Activated effector memory CD4-positive, alpha-beta T cell treated with anti-CD3 and anti-CD28 coated beads, Interleukin-2, amount 50 U/mL, for 16 hours (primary cell): ENCODE measurements around the gene TBKBP1.
"Not testable (repeated sequence)": the region's sequence is repeated elsewhere in the genome, so short reads cannot be mapped to it uniquely, and the experiment has no call there.

Source experiments
- DNase-seq: peaks from one replicate; pipeline ENCODE4 v3.0.0-alpha.2; 2020

Gene TBKBP1

DNA sequence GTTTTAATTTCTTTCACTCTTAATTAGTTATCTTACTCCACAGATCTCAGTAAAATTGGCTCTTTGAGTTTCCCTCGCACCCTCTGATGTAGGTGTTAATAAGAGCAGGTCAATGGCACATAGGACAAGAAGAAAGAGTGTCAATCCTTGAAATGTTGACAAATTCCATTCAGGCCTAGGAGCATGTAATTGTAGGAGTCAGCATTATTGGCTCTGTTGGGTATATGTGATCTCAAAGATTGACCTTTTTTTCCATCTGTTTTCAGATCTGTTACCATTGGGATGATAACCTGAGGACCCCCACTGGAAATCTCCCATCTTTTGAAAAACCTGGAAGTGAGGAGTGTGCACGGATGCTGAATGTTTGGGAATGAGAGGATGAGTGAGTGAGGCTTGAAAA lies 11.8 kb upstream of the TBKBP1 start:
- no peak for DNase-seq

DNA sequence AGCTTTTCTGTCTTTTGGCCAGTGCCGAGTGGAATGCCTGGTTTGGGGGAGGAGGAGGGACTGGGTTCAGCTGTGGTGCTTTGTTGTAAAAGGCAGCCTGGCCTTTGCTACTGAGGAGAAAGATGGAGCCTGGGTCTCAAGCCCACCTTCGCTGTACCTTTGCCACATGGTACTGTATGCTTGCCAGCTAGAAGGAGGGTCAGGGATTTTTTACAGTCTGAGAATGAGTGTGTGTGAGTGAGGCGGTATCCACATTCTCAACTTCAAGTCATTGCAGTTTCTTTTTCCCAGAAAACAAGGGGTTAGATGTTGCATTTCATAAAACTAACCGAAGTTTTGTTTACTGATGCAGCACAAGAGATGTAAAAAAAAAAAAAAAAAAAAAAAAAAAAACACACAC lies 11.2 kb upstream of the TBKBP1 start:
- DNase-seq = not testable (repeated sequence)

DNA sequence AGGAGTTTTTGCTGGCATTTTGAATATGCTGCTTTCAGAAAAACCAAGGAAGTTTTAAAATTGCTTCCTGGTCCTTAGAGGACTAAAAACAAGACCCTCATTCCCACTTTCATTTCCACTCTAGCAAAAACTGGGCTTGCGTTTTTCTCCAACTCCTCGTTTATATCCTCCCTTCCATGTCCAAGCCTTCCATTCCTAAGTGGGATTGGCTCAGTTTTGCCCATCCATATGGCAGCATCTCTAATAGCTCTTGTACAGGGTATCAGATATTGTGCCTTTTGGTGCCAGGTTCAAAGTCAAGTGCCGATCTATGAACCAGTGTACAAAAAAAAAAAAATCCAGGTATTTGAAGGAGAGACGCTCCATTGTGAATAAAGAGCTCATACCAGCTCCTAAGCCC lies 9.9 kb upstream of the TBKBP1 start:
- no peak for DNase-seq

DNA sequence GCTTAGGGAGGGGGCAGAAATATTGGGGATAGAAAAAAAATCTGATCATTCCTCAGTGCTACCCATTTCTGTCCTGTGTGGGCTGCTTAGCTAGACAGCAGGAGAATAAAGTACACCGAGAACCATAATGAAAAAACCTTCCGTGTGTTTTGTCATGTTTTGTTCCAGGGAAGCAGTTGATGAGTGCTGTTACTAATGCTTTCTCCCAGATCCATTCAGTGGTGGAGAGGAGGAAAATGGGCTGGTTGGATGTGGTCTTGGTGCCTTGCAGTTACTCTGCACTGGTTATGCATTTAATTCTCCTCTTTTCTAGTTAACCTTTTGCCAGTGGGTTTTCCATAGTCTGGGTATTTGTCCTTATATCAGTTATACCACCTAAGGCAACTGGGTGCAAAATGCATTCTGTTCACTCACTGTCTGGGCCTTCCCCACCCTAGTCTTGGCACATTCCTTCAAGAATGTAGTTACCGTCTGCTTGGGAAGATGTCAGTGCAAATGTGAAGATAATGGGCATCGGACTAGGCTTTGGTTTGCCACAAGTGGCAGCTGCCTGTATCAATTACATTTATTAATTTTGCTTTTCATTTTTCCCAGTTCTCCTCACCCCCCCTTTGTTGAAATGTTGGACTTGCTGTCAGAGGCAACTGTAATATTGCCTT lies 9.3 kb upstream of the TBKBP1 start:
- DNase-seq = no peak

DNA sequence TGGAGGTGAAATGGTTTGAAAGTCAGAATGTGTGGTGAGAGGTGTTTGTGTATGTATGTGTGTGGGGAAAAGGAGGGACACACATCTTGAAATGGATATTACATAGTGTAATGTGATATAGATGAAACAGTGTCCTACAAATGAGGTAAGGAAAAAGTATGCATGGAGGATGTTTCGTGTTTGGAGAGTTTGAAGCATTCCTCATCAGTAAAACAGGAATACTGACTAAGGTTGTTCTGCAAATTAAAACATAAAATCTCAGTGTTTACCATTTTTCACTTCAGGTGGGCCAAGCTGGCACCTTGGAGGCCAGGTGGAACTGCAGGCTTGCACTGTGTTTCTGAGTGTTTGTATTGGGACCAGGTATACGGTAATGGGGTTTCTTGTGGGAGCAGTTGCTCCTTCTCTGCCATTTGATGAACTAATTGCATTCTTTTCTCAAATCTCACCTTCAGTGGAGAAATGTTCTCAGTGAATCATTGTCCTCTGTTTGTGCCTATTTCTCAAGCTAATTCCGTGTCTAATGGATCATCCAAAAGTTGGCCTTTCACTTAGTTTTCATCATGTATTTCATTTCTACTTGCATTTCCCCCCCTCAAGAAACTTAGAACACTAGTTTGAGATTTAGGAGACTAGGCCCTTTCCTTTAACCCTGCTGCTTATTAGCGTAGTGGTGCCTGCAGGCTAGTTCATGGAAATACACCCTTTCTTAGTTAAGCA lies 8.2 kb upstream of the TBKBP1 start:
- DNase-seq = no peak

DNA sequence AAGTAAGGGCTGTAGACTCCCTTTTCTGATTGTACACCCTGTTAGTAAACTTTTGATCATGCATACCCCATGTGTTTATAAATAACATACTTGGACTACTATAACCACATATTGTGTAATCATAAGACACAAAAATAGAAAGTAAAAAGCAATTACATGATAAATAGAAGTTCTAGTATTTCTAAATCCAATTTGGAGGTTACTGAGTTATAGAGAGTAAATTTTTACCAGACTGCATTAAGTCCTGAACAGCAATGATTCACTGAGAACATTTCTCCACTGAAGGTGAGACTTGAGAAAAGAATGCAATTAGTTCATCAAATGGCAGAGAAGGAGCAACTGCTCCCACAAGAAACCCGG lies 7.7 kb upstream of the TBKBP1 start:
- no peak for DNase-seq

DNA sequence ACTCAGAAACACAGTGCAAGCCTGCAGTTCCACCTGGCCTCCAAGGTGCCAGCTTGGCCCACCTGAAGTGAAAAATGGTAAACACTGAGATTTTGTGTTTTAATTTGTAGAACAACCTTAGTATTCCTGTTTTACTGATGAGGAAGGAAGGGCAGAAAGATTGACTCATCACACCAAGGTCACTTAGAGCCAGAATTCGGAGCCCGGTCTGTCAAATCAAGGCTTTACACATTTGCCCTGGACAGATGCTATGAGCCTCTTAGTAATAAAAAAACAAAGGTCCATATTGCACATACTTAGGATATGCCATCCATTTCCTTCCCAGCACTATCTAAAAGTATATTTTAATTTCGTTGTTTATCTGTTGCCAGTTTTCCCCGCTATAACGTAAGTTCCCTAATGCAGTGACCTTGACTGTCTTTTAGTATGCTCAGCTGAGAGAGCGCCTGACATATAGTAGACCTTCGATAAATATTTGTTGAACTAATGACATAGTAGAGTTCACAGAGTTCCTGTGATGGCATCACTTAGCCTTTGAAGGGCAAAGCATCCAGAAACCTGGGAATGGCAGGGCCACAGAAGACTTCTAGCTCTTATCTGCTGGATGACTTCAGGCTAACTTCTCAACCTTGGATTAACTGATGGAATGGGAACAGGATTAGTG lies 7.2 kb upstream of the TBKBP1 start:
- peak; percentile 10 for DNase-seq

DNA sequence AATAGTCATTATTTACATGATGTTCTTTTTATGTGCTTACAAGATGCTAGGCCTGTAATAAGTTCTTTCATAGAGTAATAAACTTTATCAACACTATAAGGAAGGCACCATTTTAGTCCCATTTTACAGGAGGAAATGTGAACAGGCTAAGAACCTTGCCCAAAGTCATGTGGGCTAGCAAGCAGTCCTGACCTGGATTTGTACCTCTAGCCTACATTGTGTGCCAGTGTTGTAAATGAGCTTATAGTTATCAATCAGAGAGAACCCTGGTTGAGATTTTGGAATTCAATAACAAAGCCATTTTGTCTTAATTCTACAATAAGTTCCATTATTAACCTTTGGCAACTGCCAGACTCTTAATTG lies 6.7 kb upstream of the TBKBP1 start:
- DNase-seq = no peak

DNA sequence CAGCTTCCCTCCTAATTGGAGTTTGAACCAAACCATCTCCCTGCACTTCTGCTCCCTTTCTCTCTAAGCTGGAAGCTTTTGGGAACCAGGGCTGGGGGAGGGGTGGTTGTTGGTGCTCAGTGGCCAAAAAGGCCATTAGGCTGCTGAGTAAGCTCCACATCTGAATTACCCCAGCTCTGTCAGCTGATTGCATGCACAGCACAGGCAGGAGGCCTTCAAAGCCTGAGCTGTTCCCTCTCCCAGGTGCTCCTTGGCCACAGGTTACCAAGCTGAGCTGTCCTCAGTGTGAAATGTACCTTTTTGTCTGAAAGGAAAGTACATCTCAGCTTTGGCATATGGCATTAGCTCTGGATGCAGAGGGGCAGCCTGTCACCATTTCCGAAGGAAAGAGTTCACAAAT lies 6.2 kb upstream of the TBKBP1 start:
- DNase-seq = peak; percentile 41

DNA sequence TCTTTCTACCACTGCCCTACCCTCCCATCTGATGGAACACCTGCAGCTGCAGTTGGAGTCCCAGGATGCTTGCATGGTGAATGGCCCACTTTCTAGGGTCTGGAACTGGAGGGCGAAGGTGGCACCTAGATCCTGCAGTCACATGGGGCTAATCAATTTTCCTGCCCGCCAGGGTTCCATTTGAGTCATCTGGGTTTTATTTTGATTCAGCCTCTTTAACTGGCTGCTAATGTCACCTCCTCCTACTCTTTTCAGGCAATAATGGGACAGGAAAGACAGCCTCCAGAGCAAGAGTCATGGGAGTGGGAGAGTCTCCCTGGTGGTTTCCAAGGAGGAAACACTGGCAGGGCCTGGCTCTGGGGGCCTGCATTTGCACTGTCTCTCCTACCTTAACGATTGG lies 3.8 kb upstream of the TBKBP1 start:
- peak; percentile 53 for DNase-seq

DNA sequence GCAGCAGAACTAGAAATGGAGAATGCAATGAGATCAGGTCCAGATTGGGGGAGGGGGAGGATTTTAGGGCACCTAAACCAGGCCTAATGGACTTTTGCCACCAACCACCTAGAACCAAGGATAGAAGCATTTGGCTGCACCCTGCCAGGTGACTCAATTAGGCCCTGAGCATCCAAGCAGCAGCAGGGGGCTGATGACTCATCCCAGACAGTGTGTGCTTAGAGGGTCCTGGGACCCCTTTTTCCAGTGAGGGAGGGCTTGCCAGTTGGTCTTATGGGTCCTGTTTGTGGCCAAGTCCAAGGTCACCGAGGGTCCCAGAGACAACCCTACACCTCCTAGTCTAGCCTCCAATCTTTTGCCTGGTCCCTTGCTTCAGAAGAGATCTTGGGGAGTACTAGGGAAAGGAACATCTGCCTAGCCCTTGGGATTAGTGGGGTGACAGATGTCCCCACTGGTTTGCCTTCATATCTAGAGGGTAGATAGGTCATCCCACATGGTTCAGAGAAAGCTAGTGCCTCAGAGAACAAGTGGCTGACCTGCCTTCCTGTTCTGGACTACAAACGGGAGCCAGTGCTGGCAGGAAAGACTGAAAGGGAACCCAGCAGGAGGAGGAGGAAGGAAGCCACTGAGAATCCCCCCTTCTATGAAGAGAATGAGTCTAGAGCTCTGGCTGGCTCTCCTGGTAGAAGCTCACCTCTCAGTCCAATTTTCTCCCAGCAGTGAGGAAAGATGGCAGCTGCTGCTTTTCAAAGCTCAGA lies 1.6 kb upstream of the TBKBP1 start:
- peak; percentile 55 for DNase-seq

DNA sequence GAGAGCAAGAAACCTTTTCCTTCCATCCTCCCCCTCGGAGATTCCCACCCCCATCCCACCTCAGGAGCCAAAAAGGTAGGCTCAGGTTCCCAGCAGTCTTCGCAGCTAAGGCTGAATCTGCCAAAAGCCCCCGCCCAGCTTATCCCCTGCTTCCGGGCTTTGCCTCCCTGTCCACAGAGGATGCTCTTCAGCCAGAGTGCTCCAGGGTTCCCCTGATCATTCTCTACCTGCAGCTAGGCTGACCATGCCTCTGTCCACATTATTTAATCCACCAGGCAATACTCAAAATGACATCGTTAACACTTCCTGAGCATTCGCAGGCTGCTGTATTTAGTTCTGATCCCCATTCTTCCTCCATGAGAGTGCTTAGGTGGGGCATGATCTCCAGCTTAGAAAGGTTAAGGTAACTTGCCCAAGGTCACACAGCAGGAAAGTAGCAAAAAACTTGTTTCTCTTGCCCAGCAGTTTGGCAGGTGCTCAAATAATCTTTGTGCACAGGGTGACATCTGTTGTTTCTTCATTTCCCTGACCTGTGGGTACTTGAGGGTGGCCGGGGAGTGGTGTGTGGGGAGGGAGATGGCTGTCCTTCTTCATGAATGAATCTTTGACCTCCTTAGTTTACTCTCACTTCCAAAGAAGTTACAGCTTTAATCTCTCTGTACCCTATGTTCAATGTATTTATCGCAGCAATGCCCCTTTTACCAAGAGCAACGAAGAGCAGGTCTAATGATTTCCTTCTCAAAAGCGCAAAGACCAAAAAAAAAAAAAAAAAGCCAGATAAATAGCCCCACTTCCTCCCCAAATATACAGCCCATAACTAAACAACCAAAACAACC lies 848 bp upstream of the TBKBP1 start:
- DNase-seq = peak; percentile 61

DNA sequence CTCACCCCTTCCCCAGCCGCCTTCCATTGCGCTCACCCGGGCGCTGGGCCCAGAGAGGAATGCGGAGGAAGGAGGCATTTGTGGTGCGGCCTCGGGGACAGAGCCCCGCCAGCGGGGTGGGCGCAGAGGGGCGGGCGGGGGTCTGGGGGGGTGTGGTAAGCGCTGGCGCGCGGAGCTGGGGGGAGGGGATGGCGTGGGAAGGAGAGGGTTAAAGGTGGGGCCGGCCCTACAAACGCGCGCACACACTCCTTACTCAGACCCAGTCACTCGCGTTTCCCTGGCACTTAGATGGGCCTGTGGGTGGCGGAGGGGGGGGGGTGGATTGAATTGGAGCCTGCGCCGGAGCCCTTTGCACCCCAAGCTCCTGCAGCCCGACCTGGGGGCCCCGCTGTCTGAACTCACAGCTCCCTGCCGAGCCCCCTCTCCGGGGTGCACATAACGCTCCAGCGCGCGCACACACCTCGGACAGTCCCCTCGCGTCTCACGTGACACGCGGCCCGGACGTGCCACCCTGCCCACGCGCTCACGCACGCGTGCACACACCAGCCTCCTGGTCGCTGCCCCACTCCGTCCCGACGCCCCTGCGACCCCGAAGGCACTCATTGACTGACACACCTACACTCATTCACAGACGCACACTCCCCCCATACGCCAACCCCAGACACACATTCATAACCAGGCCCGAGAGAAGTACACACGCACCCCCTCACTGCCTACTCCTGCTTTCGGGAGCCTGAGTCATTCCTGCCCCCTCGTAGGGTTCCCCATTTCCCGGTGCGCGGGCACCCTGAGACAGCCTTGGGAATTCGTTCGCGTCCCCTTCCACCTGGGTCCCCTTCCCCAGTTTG lies 844 bp downstream of the TBKBP1 start:
- peak; percentile 84 for DNase-seq

DNA sequence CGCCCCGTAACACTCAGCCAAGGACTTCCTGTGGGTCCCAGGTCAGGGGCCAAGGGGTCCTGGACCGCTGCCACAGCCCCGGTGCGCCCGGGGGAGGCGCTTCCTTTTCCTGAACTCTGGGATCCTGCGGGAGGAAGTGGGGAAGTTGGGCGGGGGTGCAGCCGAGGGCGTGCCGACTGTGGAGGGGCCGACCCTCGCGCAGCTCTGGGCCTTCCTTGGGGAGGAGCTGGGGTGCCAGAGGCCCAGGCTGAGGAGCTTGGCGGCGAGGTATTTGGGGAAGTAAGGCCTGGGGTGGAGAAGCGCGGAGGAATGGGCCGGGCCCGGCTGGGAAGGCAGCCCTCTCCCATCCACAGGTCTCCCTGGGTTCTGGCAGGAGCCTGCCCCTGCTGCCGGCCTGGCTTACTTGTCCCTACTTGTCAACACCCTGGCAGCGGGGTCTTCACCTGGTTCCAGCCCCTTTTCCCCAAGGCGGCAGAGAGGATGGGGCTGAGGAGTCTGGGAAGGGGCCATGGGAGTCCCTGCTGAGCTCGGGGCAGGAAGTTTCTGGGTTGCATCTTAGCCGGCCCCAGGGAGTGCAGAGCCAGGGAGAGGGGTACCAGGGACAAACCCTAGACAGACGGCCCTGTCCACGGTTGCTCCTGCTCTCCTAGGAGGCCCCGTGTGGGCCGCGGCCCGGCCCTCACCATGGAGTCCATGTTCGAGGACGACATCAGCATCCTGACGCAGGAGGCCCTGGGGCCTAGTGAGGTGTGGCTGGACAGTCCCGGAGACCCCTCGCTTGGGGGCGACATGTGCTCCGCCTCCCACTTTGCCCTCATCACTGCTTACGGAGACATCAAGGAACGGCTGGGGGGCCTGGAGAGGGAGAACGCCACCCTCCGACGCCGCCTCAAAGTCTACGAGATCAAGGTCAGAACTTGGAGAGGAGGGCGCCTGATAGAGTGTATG lies 1.7 kb downstream of the TBKBP1 start:
- DNase-seq = peak; percentile 62

DNA sequence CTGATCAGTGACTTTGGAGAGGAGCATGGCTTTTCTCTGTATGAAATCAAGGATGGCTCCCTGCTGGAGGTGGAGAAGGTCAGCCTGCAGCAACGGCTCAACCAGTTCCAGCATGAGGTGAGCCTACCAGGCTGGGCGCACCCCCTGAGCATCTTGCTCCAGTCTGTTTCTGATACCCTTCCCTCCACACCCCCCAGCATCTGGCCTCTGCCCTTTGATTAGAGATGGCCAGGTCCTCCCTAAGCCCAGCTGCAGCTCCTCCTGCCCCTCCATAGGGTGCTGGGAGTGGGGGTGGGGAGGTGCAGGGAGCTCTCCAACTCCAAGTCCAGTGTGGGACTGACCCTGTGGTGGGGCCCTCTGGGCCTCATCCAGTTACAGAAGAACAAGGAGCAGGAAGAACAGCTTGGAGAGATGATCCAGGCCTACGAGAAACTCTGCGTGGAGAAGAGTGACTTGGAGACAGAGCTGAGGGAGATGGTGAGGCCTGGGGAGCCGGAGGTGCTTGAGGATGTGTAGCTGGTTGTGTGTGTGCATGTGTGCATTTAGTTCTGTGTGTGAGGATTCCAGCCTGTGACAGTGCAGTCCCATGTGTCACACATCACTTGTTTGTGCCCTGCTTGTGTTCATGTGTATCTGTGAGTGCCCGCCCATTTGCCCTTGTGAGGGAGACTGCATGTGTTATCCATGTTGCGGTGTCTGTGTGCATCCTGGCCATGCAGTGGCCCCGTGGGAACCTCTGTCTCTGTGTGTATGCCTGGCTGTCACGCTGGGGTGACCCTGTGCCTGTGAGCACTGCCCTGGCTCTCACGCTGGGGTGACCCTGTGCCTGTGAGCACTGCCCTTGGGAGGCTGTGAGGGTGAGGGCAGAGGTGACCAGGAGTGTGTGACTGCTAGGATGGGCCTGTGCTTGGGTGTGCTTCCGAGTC lies 3.0 kb downstream of the TBKBP1 start:
- DNase-seq = peak; percentile 62

DNA sequence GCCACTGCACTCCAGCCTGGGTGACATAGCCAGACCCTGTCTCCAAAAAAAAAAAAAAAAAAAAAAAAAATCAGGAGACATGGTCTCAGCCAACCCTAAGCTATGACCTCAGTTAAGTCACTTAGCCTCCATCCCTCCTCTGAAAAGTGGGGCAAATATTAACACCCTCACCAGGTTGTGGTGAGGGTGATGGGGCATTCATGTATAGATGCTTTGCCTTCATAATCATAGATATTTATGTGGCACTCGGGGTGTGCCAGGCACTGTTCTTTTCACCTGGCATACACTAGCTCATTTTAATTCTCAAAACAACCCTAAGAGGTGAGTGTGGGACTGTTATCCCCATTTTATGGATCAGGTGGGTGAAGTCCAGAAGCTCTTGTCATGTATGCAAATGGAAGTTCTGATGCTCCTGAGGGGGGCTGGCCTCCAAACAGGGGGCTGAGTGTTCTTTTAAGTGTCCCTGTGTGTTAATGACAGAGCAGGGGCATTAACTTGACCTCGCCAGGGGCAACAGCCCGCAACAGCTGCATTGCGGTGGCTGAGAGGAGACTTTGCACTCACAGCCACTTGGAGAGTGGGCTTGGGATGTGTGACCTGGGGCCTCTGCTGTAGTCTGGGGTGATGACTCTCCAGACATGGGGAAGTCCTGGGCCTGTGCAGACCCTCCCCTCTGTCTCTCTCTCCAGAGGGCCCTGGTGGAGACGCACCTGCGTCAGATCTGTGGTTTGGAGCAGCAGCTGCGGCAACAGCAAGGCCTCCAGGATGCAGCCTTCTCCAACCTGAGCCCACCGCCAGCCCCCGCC lies 4.1 kb downstream of the TBKBP1 start:
- DNase-seq = peak; percentile 62

DNA sequence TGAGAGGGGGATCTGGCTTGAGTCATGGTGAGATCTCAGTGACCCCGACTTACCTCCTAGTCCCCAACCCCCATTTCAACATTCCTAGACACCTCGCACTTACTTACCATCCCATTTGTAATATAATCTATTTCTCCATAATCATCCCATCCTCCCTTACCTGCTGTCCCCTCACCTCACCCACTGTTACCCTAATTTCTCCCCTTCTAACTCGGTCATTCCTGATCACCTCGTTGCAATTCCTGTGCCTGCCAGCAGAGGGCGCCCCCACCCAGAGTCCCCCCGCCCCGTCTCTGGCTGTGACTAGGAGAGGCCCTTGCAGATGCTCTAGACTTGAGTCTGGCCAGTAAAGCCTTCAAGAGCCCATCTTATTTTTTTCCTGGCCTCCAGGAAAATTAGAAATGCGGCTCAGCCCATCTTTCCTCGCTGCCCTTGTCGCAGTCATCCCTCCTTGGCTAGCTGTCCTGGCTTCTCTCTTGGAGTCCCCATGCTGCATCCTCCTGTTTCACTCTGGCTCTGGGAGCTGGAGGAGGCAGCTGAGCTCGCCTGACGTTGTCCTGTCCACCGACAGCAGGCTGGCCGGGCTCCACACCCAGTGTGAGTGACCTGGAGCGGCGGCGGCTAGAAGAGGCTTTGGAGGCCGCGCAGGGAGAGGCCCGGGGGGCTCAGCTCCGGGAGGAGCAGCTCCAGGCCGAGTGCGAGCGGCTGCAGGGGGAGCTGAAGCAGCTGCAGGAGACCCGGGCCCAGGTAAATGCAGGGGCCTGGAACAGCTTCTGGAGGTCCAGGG lies 5.0 kb downstream of the TBKBP1 start:
- DNase-seq = peak; percentile 94

DNA sequence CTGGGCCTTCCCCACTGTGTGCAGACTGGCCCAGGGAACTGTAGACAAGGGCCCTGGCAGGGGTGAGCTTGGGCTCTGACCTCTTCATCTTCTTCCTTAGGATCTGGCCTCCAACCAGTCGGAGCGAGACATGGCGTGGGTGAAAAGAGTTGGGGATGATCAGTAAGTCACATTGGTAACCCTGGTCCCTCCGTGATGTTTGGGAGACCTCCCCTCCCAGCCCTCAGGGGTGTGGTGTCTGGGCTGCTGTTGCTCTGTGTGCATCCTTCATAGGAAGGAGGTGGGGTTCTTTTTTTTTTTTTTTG lies 5.5 kb downstream of the TBKBP1 start:
- DNase-seq = peak; percentile 49
